Dendritic cell treated with granulocyte-macrophage colony-stimulating factor and Interleukin-4, amounts not matched to agents 40 ng/mL and 50 ng/mL, for 4 days (primary cell): ENCODE measurements around the gene LGR6.

Source experiments
- H3K27ac Mint-ChIP-seq: one replicate; pipeline ENCODE4 v1.8.0; 2022; ENCODE audit warnings: mild to moderate bottlenecking, mixed read lengths
- H3K27me3 Mint-ChIP-seq: one replicate; pipeline ENCODE4 v1.8.0; 2022; ENCODE audit warnings: mild to moderate bottlenecking, mixed read lengths
- H3K36me3 Mint-ChIP-seq: one replicate; pipeline ENCODE4 v1.8.0; 2022; ENCODE audit warnings: low read depth, mixed read lengths
- H3K4me1 Mint-ChIP-seq: one replicate; pipeline ENCODE4 v1.8.0; 2022; ENCODE audit warnings: low read depth, mixed read lengths
- H3K4me3 Mint-ChIP-seq: one replicate; pipeline ENCODE4 v1.8.0; 2022; ENCODE audit warnings: mild to moderate bottlenecking, moderate library complexity, mixed read lengths
- H3K9me3 Mint-ChIP-seq: one replicate; pipeline ENCODE4 v1.8.0; 2022; ENCODE audit warnings: mixed read lengths
- intact Hi-C: fragments of 100-400 bp; cut with micrococcal nuclease; formaldehyde crosslinking; loops from one replicate; pipeline ENCODE4 v1.15.0; 2022

LGR6 gene

GRCh38 chr1:202221911-202222909, 28.6 kb downstream of the LGR6 start:
- Mint-ChIP-seq H3K27ac (no peak overlapping the region), H3K9me3 (no peaks in the 10 kb centered on the region), H3K4me1 (no peaks in the 10 kb centered on the region), H3K36me3 (no peaks in the 10 kb centered on the region), H3K27me3 (peaks cover 18% of the 10 kb centered on the region), H3K4me3 (no peak overlapping the region)
- intact Hi-C loops: no loop called here

DNA sequence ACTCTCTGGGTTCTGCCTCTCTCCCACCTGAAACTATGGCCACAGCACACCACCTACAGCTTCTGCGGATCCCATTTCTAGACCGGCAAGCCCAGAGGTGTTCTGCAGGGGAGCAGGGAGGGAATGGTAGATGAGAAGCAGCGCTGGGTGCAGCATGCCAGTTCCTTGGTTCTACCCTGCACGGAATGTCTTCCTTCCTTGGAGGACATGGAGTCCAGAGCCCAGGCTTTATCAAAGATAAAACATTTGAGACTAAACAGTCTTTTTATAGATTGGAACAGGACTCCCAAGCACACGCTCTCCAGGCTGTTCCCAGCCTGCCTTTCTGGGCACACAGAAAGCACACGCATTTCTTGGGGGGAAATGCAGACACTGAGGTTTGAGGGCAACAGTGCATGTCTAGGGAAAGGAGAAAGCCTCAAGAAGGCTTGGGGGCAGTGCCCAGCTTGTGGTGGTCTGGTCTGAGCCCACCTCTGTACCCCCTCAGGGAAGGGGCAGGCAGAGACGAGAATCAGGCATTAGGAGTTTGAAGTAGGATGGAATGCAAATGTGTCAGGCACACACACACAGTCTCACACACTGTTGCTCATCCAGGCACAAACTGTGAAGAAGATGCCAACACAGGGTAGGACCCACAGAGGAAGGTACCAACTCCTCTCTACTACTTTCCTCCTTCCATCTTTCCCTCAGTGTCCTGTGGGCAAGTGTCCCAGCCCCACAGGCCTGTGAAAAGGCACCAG, 29.7 kb downstream of the LGR6 start:
- Mint-ChIP-seq H3K27me3 (peaks cover 15% of the 10 kb centered on the region), H3K36me3 (no peaks in the 10 kb centered on the region)
- intact Hi-C loops: no loop called here

DNA sequence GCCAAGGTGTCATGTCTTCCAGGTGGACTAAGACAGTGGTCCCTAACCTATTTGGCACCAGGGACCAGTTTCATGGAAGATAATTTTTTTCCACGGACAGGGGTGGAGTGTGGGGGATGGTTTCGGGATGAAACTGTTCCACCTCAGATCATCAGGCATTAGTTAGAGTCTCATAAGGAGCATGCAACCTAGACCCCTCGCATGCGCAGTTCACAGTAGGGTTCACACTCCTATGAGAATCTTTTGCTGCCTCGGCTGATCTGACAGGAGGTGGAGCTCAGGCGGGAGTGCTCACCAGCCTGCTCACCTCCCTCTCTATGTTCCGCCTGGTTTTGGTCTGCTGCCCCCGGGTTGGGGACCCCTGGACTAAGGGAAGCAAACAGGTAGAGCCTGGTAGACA, 30.9 kb downstream of the LGR6 start:
- no peak overlapping the region for H3K27ac Mint-ChIP-seq
- no peaks in the 10 kb centered on the region for H3K36me3 Mint-ChIP-seq
- H3K9me3 Mint-ChIP-seq: no peaks in the 10 kb centered on the region
- intact Hi-C loops: no loop called here
- no peaks in the 10 kb centered on the region for H3K4me1 Mint-ChIP-seq
- H3K4me3 Mint-ChIP-seq: no peak overlapping the region
- peaks cover 13% of the 10 kb centered on the region for H3K27me3 Mint-ChIP-seq

More for the DNA sequence above, 29.7 kb downstream of the LGR6 start:
- H3K4me3 Mint-ChIP-seq: no peak overlapping the region
- no peak overlapping the region for H3K27ac Mint-ChIP-seq
- no peaks in the 10 kb centered on the region for H3K4me1 Mint-ChIP-seq
- no peaks in the 10 kb centered on the region for H3K9me3 Mint-ChIP-seq

DNA sequence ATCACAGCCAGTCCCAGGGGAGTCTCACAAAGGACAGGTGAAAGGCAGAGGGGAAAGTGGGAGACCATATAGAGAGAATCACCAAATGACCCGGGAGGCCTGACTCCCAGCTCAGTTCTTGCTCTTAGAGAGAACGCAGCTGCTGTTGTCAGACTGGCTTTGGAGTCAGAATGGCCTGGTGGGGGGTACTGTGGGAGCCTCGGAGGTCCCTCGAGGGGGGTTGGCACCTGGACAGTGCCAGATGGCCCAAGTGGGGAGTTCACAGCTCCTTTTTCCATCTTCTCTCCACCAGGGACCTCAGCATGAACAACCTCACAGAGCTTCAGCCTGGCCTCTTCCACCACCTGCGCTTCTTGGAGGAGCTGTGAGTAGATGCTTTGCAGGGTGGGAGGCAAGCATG, 31.5 kb downstream of the LGR6 start:
- H3K4me3 Mint-ChIP-seq: no peak overlapping the region
- intact Hi-C loops: no loop called here
- H3K9me3 Mint-ChIP-seq: no peaks in the 10 kb centered on the region
- H3K4me1 Mint-ChIP-seq: no peaks in the 10 kb centered on the region
- H3K27ac Mint-ChIP-seq: no peak overlapping the region
- peaks cover 13% of the 10 kb centered on the region for H3K27me3 Mint-ChIP-seq
- no peaks in the 10 kb centered on the region for H3K36me3 Mint-ChIP-seq

GRCh38 chr1:202227053-202227672, 33.6 kb downstream of the LGR6 start:
- Mint-ChIP-seq H3K9me3 (no peaks in the 10 kb centered on the region), H3K27me3 (peaks cover 14% of the 10 kb centered on the region), H3K27ac (no peak overlapping the region), H3K36me3 (no peaks in the 10 kb centered on the region), H3K4me3 (no peak overlapping the region), H3K4me1 (no peaks in the 10 kb centered on the region)
- intact Hi-C loops: no loop called here

- H3K27me3 Mint-ChIP-seq: peaks cover 14% of the 10 kb centered on the region
- no peaks in the 10 kb centered on the region for H3K9me3 Mint-ChIP-seq
- H3K4me1 Mint-ChIP-seq: no peaks in the 10 kb centered on the region
- no peaks in the 10 kb centered on the region for H3K36me3 Mint-ChIP-seq
- H3K27ac Mint-ChIP-seq: no peak overlapping the region
- no peak overlapping the region for H3K4me3 Mint-ChIP-seq
- intact Hi-C loops: no loop called here
Measured at GRCh38 chr1:202227997-202228401, 34.4 kb downstream of the LGR6 start.

GRCh38 chr1:202228484-202229122, 35.0 kb downstream of the LGR6 start:
- Mint-ChIP-seq H3K27me3 (peaks cover 14% of the 10 kb centered on the region), H3K4me3 (no peak overlapping the region), H3K27ac (no peak overlapping the region), H3K36me3 (no peaks in the 10 kb centered on the region), H3K9me3 (no peaks in the 10 kb centered on the region), H3K4me1 (no peaks in the 10 kb centered on the region)
- intact Hi-C loops: no loop called here

DNA sequence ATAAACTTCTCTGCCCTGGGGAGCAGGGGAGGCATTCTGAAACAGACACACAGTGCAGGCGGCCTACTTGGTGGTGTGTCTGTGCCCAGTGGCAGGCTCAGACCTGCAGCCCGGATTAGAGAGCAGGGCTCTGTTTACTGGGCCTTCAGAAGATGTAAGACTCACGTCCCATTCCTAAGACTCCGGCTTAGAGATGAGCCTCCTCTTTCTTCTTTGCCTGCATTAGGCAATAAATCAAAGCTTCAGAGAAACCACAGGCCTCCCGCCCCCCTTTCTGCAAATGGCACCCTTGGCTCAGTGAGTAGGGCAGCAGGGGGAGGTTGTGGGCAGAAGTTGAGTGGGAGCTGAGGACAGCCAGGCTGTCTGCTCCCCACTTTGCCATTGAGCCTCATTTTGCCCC, 35.8 kb downstream of the LGR6 start:
- Mint-ChIP-seq H3K4me3 (no peak overlapping the region), H3K9me3 (no peaks in the 10 kb centered on the region), H3K4me1 (no peaks in the 10 kb centered on the region), H3K27me3 (peaks cover 14% of the 10 kb centered on the region), H3K27ac (no peak overlapping the region), H3K36me3 (no peaks in the 10 kb centered on the region)
- intact Hi-C loops: no loop called here

GRCh38 chr1:202230061-202230938, 36.7 kb downstream of the LGR6 start:
- Mint-ChIP-seq H3K27ac (no peak overlapping the region), H3K27me3 (peaks cover 17% of the 10 kb centered on the region), H3K4me3 (no peak overlapping the region), H3K36me3 (no peaks in the 10 kb centered on the region), H3K9me3 (no peaks in the 10 kb centered on the region), H3K4me1 (no peaks in the 10 kb centered on the region)
- intact Hi-C loops: no loop called here

DNA sequence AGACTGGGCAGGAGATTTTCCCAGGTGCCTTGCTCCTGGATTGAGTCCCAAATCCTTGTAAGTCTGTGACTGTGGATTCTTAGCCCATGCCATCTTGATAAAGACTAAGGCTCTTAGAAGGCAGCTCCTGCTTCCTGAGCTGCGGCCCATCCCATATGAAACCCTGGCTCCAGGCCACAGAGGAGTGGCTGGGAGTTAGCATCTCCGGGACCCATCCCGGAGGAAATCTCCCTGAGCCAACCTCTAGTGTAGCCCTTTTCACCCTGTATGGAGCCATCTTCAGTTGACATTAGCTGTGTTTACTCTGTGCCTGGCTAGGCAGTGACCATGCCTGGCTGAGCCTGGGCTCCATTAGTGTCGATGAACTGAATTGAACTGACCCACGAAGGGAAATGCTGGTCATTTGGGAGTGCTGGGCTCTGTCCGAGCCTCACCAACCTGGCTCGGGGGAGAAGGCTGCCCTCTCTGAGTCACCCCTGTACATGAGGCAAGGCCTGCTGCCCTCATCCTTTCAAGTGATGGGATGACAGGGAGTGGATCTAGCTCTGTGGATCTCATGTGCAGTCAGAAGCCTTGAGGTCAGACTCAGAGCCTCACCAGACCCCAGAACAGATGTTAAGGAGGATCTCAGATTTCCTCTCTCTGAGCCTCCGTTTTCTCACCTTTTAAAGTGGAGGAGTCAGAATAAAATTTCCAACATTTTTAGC, 37.5 kb downstream of the LGR6 start:
- H3K9me3 Mint-ChIP-seq: no peaks in the 10 kb centered on the region
- no peak overlapping the region for H3K4me3 Mint-ChIP-seq
- no peaks in the 10 kb centered on the region for H3K36me3 Mint-ChIP-seq
- no peak overlapping the region for H3K27ac Mint-ChIP-seq
- no peaks in the 10 kb centered on the region for H3K4me1 Mint-ChIP-seq
- peaks cover 18% of the 10 kb centered on the region for H3K27me3 Mint-ChIP-seq
- intact Hi-C loops: no loop called here

DNA sequence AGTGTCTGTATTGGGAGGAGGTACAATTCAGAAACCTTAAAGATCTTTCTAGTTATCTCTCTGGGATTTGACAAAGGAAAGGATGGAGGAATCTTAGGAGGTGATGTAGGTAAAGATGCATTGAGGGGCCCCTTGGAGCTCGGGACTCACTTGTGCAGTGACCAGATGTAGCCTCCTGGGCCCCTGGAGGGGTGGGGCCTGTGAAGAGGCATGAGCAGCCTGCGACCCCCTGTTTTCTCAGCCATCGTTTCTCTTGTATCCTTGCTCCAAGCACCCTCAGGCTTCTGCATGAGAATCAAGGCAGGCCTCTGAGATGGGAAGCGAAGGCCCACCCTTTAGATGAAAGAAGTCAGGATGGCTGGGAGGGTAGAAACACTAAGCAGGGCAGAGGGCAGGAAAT, 39.6 kb downstream of the LGR6 start:
- no peak overlapping the region for H3K27ac Mint-ChIP-seq
- peaks cover 22% of the 10 kb centered on the region for H3K27me3 Mint-ChIP-seq
- intact Hi-C loops: no loop called here
- peaks cover 5% of the 10 kb centered on the region for H3K4me1 Mint-ChIP-seq
- H3K4me3 Mint-ChIP-seq: no peak overlapping the region
- no peaks in the 10 kb centered on the region for H3K36me3 Mint-ChIP-seq
- H3K9me3 Mint-ChIP-seq: no peaks in the 10 kb centered on the region

DNA sequence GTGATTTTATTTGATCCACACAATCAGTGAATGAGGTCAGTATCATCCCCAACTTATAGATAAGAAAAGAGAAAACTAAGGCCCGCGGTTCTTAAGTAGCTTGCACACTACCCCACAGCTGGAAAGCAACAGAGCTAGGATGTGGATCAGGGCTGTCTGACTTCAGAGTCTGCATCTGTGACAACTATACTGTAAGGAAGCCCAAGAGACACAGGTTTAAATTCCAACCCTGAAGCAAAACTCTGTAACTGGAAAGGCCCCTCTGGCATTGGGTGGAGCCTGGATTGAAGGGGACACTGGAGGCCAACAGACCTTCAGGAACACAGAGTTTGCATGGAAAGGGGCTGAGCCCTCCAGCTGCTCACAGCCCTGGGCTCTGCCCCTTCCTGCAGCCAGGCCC, 40.2 kb downstream of the LGR6 start:
- Mint-ChIP-seq H3K36me3 (no peaks in the 10 kb centered on the region), H3K27me3 (peaks cover 22% of the 10 kb centered on the region), H3K9me3 (no peaks in the 10 kb centered on the region), H3K4me1 (peaks cover 5% of the 10 kb centered on the region), H3K4me3 (no peak overlapping the region), H3K27ac (no peak overlapping the region)
- intact Hi-C loops: no loop called here
